Measurements from ENCODE around the gene MKKS. TPM values are rescaled to one million over a fixed set of nuclear protein-coding genes. Genes with fewer than 3 reads are reported as not detected.

MKKS gene
- total and polyA plus RNA-seq, 9 of the 15 experiments (the other 6 are each of a cell fraction or from before 2014, with no cell fraction given) = 6.8 to 26.8 (median 12.0) TPM

DNA sequence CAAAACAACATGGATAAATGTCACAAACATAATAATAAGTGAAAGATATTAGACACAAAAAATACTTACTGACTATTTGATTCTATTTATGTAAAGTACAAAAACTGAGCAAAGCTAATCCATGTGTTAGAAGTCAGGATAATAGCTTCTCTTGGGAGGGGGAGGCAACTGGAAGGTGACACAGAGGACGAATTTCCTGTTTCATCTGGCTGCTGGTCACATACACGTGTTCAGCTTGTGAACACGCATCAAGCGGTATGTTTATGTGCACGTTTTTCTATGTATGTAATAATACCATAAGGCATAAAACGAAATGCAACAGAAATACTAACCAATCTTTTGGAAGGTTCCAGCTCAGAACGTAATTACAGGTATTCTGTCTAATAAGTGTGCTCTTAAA lies 54.3 kb downstream of the MKKS start:
- TF ChIP-seq, protein P1, sequence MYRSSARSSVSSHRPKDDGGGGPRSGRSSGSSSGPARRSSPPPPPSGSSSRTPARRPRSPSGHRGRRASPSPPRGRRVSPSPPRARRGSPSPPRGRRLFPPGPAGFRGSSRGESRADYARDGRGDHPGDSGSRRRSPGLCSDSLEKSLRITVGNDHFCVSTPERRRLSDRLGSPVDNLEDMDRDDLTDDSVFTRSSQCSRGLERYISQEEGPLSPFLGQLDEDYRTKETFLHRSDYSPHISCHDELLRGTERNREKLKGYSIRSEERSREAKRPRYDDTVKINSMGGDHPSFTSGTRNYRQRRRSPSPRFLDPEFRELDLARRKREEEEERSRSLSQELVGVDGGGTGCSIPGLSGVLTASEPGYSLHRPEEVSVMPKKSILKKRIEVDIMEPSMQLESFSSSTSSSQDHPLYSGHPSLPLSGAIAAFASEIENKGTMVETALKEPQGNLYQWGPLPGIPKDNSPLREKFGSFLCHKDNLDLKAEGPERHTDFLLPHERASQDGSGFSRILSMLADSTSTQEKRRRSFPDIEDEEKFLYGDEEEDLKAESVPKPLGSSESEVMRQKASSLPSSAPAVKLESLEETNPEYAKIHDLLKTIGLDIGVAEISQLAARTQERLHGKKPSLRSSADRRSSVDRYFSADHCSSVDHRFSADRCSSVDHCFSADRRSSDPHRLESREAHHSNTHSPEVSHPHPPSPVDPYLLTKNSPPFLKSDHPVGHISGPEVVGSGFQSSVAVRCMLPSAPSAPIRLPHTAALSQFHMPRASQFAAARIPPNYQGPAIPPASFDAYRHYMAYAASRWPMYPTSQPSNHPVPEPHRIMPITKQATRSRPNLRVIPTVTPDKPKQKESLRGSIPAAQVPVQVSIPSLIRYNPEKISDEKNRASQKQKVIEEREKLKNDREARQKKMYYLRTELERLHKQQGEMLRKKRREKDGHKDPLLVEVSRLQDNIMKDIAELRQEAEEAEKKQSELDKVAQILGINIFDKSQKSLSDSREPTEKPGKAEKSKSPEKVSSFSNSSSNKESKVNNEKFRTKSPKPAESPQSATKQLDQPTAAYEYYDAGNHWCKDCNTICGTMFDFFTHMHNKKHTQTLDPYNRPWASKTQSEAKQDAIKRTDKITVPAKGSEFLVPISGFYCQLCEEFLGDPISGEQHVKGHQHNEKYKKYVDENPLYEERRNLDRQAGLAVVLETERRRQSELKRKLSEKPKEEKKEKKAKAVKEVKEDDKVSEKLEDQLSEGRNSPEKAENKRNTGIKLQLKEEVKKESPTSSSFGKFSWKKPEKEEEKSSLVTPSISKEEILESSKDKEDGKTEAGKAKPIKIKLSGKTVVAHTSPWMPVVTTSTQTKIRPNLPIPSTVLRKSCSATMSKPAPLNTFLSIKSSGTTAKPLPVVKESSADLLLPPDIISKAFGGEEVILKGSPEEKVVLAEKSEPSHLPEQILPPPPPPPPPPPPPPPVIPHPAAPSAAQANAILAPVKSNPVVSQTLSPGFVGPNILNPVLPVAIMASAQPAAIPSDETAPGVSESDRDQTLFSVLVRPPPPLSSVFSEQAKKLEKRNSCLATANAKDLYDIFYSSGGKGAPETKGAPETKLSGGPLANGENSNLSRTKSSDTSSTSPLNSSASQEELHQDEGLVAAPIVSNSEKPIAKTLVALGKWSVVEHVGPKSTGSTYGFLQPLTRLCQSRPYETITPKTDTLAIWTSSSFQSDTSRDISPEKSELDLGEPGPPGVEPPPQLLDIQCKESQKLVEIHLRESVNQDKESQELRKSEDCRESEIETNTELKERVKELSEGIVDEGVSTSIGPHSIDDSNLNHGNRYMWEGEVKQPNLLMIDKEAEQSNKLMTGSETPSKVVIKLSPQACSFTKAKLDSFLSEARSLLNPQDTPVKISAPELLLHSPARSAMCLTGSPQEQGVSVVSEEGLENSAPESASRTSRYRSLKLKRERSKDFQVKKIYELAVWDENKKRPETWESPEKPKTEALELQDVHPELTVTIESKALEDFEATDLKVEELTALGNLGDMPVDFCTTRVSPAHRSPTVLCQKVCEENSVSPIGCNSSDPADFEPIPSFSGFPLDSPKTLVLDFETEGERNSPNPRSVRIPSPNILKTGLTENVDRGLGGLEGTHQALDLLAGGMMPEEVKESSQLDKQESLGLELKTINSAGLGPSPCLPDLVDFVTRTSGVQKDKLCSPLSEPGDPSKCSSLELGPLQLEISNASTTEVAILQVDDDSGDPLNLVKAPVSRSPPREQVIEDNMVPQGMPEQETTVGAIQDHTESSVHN (IDR thresholded peaks at IDR 0.05; ENCODE audit: borderline replicate concordance in 1 of 2, low read depth in 1 of 2) = no peak
- intact Hi-C loops (cut with micrococcal nuclease) = no loop called here
- no peak for DNase-seq (ENCODE audit: extremely low read depth in 1 of 4, low spot score in 3 of 4)
- no peak overlapping the region for H3K9ac ChIP-seq (ENCODE audit: insufficient read depth in 1 of 2, low read depth in 2 of 2, low read length in 2 of 2)
- H3K27ac ChIP-seq (ENCODE audit: extremely low read depth, low read depth, low read length) = no peak overlapping the region
- H3K4me3 ChIP-seq = no peak overlapping the region
- H2AFZ ChIP-seq (ENCODE audit: low read depth, low read length) = no peak overlapping the region
- no peak overlapping the region for H3K4me2 ChIP-seq (ENCODE audit: insufficient read depth, low read length)
- H3K4me1 ChIP-seq (replicated peaks in 1 of 2; ENCODE audit: control insufficient read depth in 2 of 2, insufficient read depth in 2 of 2, low read length in 2 of 2) = no peaks in the 10 kb centered on the region
- H3K27me3 ChIP-seq (ENCODE audit: control insufficient read depth in 2 of 2, insufficient read depth in 2 of 2, low read length in 2 of 2) = no peaks in the 10 kb centered on the region
- ATAC-seq = no peak
- no peaks in the 10 kb centered on the region for H3K79me2 ChIP-seq (ENCODE audit: control insufficient read depth, insufficient read depth, low read length)
- no TSS peak for BruUV-seq (replicated peaks)
- CTCF ChIA-PET (ENCODE audit: low intra/inter-chr PET ratio) = no interaction called here
- FAIRE-seq = no peak
- H3K9me1 ChIP-seq (ENCODE audit: control insufficient read depth, insufficient read depth, low read length) = no peaks in the 10 kb centered on the region
- in situ Hi-C loops (cut with MboI) = no loop called here
- WGBS (ENCODE audit: insufficient coverage, low coverage, missing lambda C conversion rate) = 0% methylated on average over 7 of the region's 7 CpGs
- no peaks in the 10 kb centered on the region for H4K20me1 ChIP-seq (replicated peaks; ENCODE audit: control insufficient read depth, insufficient read depth, low read length)
- POLR2A ChIA-PET = no interaction called here
- no peaks in the 10 kb centered on the region for H3K36me3 ChIP-seq (ENCODE audit: control insufficient read depth, insufficient read depth, low read length)
- H3K9me3 ChIP-seq (replicated peaks; ENCODE audit: control insufficient read depth, insufficient read depth, low read depth, low read length) = no peaks in the 10 kb centered on the region
